GM23248 (cell line): ENCODE results near the gene ROS1. TPM values are rescaled to one million over a fixed set of nuclear protein-coding genes. Genes with fewer than 3 reads are reported as not detected.
A peak's percentile ranks its signal among the peaks of the same experiment; 100 is the strongest.

Experiments used
- DNase-seq: peaks from one replicate; pipeline ENCODE4 v3.0.0-alpha.2; 2015
- H2AFZ ChIP-seq: fragments of 200-600 bp; sonication (generic); 2 replicates; pipeline ENCODE4 v1.6.1; 2016; ENCODE audit warnings: antibody characterized with exemption
- H3F3A ChIP-seq: fragments of 200-600 bp; sonication (generic); 2 replicates; pipeline ENCODE4 v1.6.1; 2016; ENCODE audit warnings: mild to moderate bottlenecking, antibody characterized with exemption, mixed run types; ENCODE audit not compliant: insufficient read depth
- H3K27ac ChIP-seq: fragments of 200-600 bp; sonication (generic); 2 replicates; pipeline ENCODE4 v1.5.1; 2016; ENCODE audit warnings: mild to moderate bottlenecking
- H3K27me3 ChIP-seq: fragments of 200-600 bp; sonication (generic); replicated peaks from 2 replicates; pipeline ENCODE4 v1.6.1; 2016; ENCODE audit warnings: mild to moderate bottlenecking; ENCODE audit not compliant: insufficient read depth
- H3K36me3 ChIP-seq: fragments of 200-600 bp; sonication (generic); 2 replicates; pipeline ENCODE4 v1.6.1; 2016; ENCODE audit warnings: low read depth, mild to moderate bottlenecking
- H3K4me1 ChIP-seq: fragments of 200-600 bp; sonication (generic); 2 replicates; pipeline ENCODE4 v1.6.1; 2016; ENCODE audit warnings: mild to moderate bottlenecking; ENCODE audit not compliant: insufficient read depth
- H3K4me2 ChIP-seq: fragments of 200-600 bp; sonication (generic); one replicate; pipeline ENCODE4 v1.6.1; 2016; ENCODE audit warnings: mild to moderate bottlenecking; ENCODE audit not compliant: unreplicated experiment
- H3K4me3 ChIP-seq: fragments of 200-600 bp; sonication (generic); 2 replicates; pipeline ENCODE4 v1.5.1; 2016; ENCODE audit warnings: mild to moderate bottlenecking
- H3K79me2 ChIP-seq: fragments of 200-600 bp; sonication (generic); 2 replicates; pipeline ENCODE4 v1.6.1; 2016; ENCODE audit warnings: mild to moderate bottlenecking; ENCODE audit not compliant: insufficient read depth
- H3K9ac ChIP-seq: fragments of 200-600 bp; sonication (generic); 2 replicates; pipeline ENCODE4 v1.6.1; 2016; ENCODE audit warnings: mild to moderate bottlenecking
- H3K9me2 ChIP-seq: fragments of 200-600 bp; sonication (generic); 2 replicates; pipeline ENCODE4 v1.6.1; 2016; ENCODE audit warnings: mixed run types, mild to moderate bottlenecking, moderate library complexity; ENCODE audit not compliant: insufficient read depth
- H3K9me3 ChIP-seq: fragments of 200-600 bp; sonication (generic); one replicate; pipeline ENCODE4 v1.6.1; 2017; ENCODE audit warnings: low read depth
- H4K20me1 ChIP-seq: fragments of 200-600 bp; sonication (generic); 2 replicates; pipeline ENCODE4 v1.6.0; 2016; ENCODE audit not compliant: insufficient read depth
- EZH2 ChIP-seq: fragments of 200-600 bp; sonication (generic); IDR thresholded peaks from 2 replicates; pipeline ENCODE4 v1.6.1; 2018; ENCODE audit warnings: antibody characterized with exemption, mild to moderate bottlenecking; ENCODE audit not compliant: insufficient read depth, poor library complexity, severe bottlenecking
- EZH2phosphoT487 ChIP-seq: fragments of 200-600 bp; sonication (generic); IDR thresholded peaks from 2 replicates; pipeline ENCODE4 v1.6.1; 2018; ENCODE audit warnings: antibody characterized with exemption, moderate library complexity, mild to moderate bottlenecking, low read depth; ENCODE audit not compliant: insufficient read depth
- WGBS, 2 experiments: methylation state at CpG; one replicate each; pipeline ENCODE4 v1.1.6; 2015 to 2017; ENCODE audit warnings: low lambda C conversion rate in 2 of 2, low coverage in 1 of 2; ENCODE audit errors: missing lambda C conversion rate in 2 of 2; 5-methylcytosine and 5-hydroxymethylcytosine counted together
- in situ Hi-C: fragments of 300-500 bp; cut with MboI; formaldehyde crosslinking; loops from 2 replicates; pipeline ENCODE4 v1.15.0; 2020
- polyA plus RNA-seq: library from polyadenylated mRNA; unstranded; fragments of >200 nt; fragmentation: Nextera tagmentation; extraction: Ambion mirVana; gene quantifications from 2 replicates; pipeline ENCODE4 v1.2.1, GENCODE V29; 2016
- total RNA-seq: library from RNA; depleted of rRNA; stranded (reverse); fragments of >200 nt; shearing (Covaris generic); gene quantifications from 2 replicates; pipeline ENCODE4 v1.2.3, GENCODE V29; 2014

The ROS1 gene
- total and polyA plus RNA-seq, 2 experiments from 2014 or later = 0.20 to 0.43 TPM

DNA sequence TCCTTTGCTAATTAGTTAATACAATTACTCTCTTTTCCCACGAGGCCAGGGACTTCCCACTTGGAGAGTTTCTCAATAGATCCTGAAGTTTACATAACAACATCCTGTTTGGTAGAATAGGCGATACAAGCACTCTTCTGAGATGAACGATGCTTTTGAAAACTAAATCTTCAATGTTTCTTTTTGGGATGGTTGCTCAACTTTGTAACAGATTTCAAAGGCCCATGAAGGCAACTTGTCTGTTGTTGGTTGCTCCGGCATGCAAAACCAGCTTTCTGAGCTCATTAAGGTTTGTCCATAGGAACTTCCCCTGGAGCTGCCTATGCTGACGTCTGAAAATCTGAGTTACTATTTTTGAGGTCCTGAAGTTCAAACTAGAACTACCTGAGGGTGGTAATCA is 25.9 kb upstream of the ROS1 start:
- H3K27ac ChIP-seq = no peak overlapping the region
- in situ Hi-C loops = loop anchor here (10.0 kb wide), 1 partner anchor 103 kb away; no protein-coding TSS in a partner anchor
- no peaks in the 10 kb centered on the region; the same call in 1 of the 2 replicates for H3K9me2 ChIP-seq
- H2AFZ ChIP-seq = peak overlapping the region; percentile 78
- TF ChIP-seq EZH2 (no peak), EZH2phosphoT487 (no peak)
- no peaks in the 10 kb centered on the region for H3K36me3 ChIP-seq
- H3K4me2 ChIP-seq = no peak overlapping the region
- no peak overlapping the region for H3K9ac ChIP-seq
- DNase-seq = peak; percentile 14
- no peaks in the 10 kb centered on the region for H3K9me3 ChIP-seq
- H3K27me3 ChIP-seq = no peaks in the 10 kb centered on the region
- 51% methylated on average over 5 of the region's 5 CpGs for WGBS, 2 experiments
- peaks cover 36% of the 10 kb centered on the region for H3F3A ChIP-seq
- peaks cover 51% of the 10 kb centered on the region for H3K4me1 ChIP-seq
- H3K4me3 ChIP-seq = no peak overlapping the region
- no peaks in the 10 kb centered on the region for H4K20me1 ChIP-seq
- no peaks in the 10 kb centered on the region for H3K79me2 ChIP-seq

DNA sequence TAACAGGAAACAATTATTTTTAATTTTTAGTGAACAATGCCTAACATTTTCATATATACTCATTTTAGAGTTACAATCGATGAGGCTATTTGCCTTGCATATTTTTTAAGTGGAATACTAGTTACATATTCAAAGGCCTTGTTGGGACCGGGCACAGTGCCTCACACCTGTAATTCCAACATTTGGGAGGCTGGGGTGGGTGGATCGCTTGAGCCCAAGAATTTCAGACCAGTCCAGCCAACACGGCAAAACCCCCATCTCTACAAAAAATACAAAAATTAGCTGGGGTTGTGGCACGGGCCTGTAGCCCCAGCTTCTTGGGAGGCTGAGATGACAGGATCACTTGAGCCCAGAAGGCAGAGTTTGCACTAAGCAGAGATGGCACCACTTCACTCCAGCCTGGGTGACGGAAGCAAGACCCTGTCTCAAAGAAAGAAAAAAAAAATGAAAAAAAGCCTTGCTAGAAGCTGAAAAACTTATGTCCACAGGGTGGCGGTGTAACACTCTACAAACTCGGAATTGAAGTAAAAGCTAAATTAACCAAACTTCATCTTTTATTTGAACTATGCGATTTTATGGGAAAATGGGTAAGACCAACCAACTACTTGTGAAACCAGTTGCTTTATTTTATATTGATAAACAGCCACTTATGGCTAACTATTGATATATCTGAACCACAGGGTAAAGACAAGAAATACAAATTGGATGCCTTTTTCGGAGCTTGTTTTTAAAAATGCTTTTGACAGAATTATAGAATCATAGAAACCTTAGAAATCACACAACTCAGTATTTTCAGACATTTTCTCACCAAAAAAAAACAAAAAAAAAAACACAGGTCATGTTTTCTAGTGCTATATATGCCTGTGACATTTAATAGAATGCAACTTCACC is 24.1 kb upstream of the ROS1 start:
- H3K4me3 ChIP-seq = peak overlapping the region; percentile 36

GRCh38 chr6:117448732-117449485 is 23.2 kb upstream of the ROS1 start:
- peak overlapping the region; percentile 91 for H3K4me2 ChIP-seq
- H3K27ac ChIP-seq = peak overlapping the region; percentile 91
- 0 out of 2 replicates have a peak, but pooled peaks have one; percentile 55 for TF ChIP-seq EZH2phosphoT487
- TF ChIP-seq EZH2 = no peak
- no peaks in the 10 kb centered on the region for H3K9me2 ChIP-seq
- H3K79me2 ChIP-seq = no peaks in the 10 kb centered on the region
- WGBS, 2 experiments = 0 to 1% methylated on average over 6 of the region's 6 CpGs
- in situ Hi-C loops = no loop called here
- H3K4me1 ChIP-seq = peaks cover 72% of the 10 kb centered on the region
- H3K36me3 ChIP-seq = no peaks in the 10 kb centered on the region
- H4K20me1 ChIP-seq = no peaks in the 10 kb centered on the region
- no peaks in the 10 kb centered on the region for H3K9me3 ChIP-seq
- H3F3A ChIP-seq = peaks cover 42% of the 10 kb centered on the region
- peak overlapping the region; percentile 78 for H2AFZ ChIP-seq
- peak overlapping the region; percentile 36 for H3K4me3 ChIP-seq
- DNase-seq = peak; percentile 94
- peak overlapping the region; percentile 69 for H3K9ac ChIP-seq
- no peaks in the 10 kb centered on the region for H3K27me3 ChIP-seq

More for the DNA sequence above, 24.1 kb upstream of the ROS1 start:
- Histone ChIP-seq H3K36me3 (no peaks in the 10 kb centered on the region), H3K27me3 (no peaks in the 10 kb centered on the region), H3K27ac (peak overlapping the region; percentile 91), H3K4me2 (peak overlapping the region; percentile 91), H3K79me2 (no peaks in the 10 kb centered on the region), H4K20me1 (no peaks in the 10 kb centered on the region), H3K9ac (peak overlapping the region; percentile 69), H3K9me3 (no peaks in the 10 kb centered on the region), H2AFZ (peak overlapping the region; percentile 78), H3K9me2 (no peaks in the 10 kb centered on the region; the same call in 1 of the 2 replicates), H3K4me1 (peaks cover 63% of the 10 kb centered on the region), H3F3A (peaks cover 38% of the 10 kb centered on the region)
- TF ChIP-seq EZH2 = no peak
- no peak for TF ChIP-seq EZH2phosphoT487
- peak; percentile 82 for DNase-seq
- 28 to 29% methylated on average over 10 of the region's 10 CpGs for WGBS, 2 experiments
- in situ Hi-C loops = loop anchor here (10.0 kb wide), 1 partner anchor 105 kb away; no protein-coding TSS in a partner anchor

DNA sequence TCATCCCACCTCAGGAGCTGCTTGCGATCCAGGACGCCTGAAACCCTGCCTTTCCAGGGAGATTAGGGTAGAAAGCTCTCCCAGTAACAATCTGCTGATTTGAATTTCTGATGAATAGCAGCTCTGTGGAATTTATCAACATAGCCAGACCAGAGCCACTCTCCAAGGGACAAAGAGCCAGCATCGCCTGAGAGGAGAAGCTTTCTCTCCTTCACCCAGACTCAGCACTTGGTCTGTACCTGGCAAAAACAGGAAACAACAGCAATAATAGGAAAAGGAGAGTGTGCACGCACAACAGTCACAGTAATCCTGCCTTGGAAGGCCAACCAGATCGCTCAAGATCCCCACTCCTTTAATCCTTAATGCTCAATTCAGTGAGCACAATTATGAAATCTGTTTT is 22.3 kb upstream of the ROS1 start:
- Histone ChIP-seq H3K4me3 (peak overlapping the region; percentile 36; the same call in 1 of the 2 replicates), H2AFZ (peak overlapping the region; percentile 59), H4K20me1 (no peaks in the 10 kb centered on the region), H3K27me3 (no peaks in the 10 kb centered on the region), H3F3A (peaks cover 45% of the 10 kb centered on the region), H3K27ac (peak overlapping the region; percentile 91), H3K4me1 (peaks cover 80% of the 10 kb centered on the region), H3K9ac (peak overlapping the region; percentile 35), H3K4me2 (peak overlapping the region; percentile 91), H3K79me2 (no peaks in the 10 kb centered on the region), H3K9me2 (no peaks in the 10 kb centered on the region), H3K36me3 (no peaks in the 10 kb centered on the region), H3K9me3 (no peaks in the 10 kb centered on the region)
- peak; percentile 20 for DNase-seq
- in situ Hi-C loops = no loop called here
- WGBS, 2 experiments = 49 to 51% methylated on average over 5 of the region's 5 CpGs
- TF ChIP-seq EZH2 (no peak), EZH2phosphoT487 (no peak)
